Upper lobe of left lung (tissue), 4 donors: ENCODE data around the gene KDM6B.

ENCODE experiments used
- CTCF ChIP-seq, 6 experiments: fragments of 450-650 bp in 4 of 6; fragments of 200-600 bp in 2 of 6; sonication (generic) in 2 of 6; IDR thresholded peaks; one replicate each; pipeline ENCODE4 v1.5.1; 2016 to 2019; ENCODE audit warnings: antibody characterized with exemption in 6 of 6
- EP300 ChIP-seq, 4 donors: sonication (generic); formaldehyde crosslinking; IDR thresholded peaks; one replicate each; pipeline ENCODE4 v1.5.1; 2017; ENCODE audit warnings: antibody characterized with exemption in 4 of 4, control low read depth in 2 of 4
- POLR2A ChIP-seq, 4 donors: fragments of 450-650 bp; IDR thresholded peaks; one replicate each; pipeline ENCODE4 v1.5.1; 2016 to 2017; ENCODE audit warnings: antibody characterized with exemption in 4 of 4, mild to moderate bottlenecking in 2 of 4

GRCh38 chr17:7853691-7854038 lies 19.6 kb downstream of the KDM6B start:
- TF ChIP-seq POLR2A (IDR thresholded peaks at IDR 0.05) (no peak), CTCF (IDR thresholded peaks at IDR 0.05) (no peak), EP300 (IDR thresholded peaks at IDR 0.05) (no peak)
